A673 (cell line): Measurements from ENCODE around the gene KRT73. TPM values are rescaled to one million over a fixed set of nuclear protein-coding genes. Genes with fewer than 3 reads are reported as not detected.

ENCODE experiments used
- BruUV-seq: library from RNA; stranded (reverse); fragments of 400-500 nt; replicated peaks from 2 replicates; lab custom pipeline; 2021; lab: Mats Ljungman, UMichigan
- CTCF ChIA-PET: fragments of 300-600 bp; sonication (Branson Sonifier 250); formaldehyde crosslinking; loops from one replicate; lab custom pipeline; 2022; ENCODE audit warnings: antibody characterized with exemption; lab: Charles Lee
- POLR2A ChIA-PET: fragments of 300-600 bp; sonication (Branson Sonifier 250); formaldehyde crosslinking; loops from one replicate; lab custom pipeline; 2022; ENCODE audit warnings: antibody characterized with exemption; ENCODE audit not compliant: low non-redundant PET; lab: Charles Lee
- DNase-seq: peaks from one replicate; pipeline ENCODE4 v3.0.0-alpha.2; 2015; ENCODE audit warnings: low spot score
- H3K27ac ChIP-seq: fragments of 200-600 bp; sonication (generic); 2 replicates; pipeline ENCODE4 v1.5.1; 2016; ENCODE audit warnings: mixed run types, low read depth, mild to moderate bottlenecking, mixed read lengths, antibody characterized with exemption, low read length; ENCODE audit not compliant: poor library complexity, severe bottlenecking
- H3K27me3 ChIP-seq: fragments of 200-600 bp; sonication (generic); replicated peaks from 2 replicates; pipeline ENCODE4 v1.6.1; 2017; ENCODE audit warnings: mixed run types, low read depth, mild to moderate bottlenecking, mixed read lengths, antibody characterized with exemption, low read length; ENCODE audit not compliant: insufficient read depth, poor library complexity
- H3K36me3 ChIP-seq: fragments of 200-600 bp; sonication (generic); 2 replicates; pipeline ENCODE4 v1.6.1; 2016; ENCODE audit warnings: mixed run types, mild to moderate bottlenecking, mixed read lengths, antibody characterized with exemption, low read length; ENCODE audit not compliant: insufficient read depth, poor library complexity, severe bottlenecking
- H3K4me1 ChIP-seq: fragments of 200-600 bp; sonication (generic); 2 replicates; pipeline ENCODE4 v1.6.1; 2017; ENCODE audit warnings: mixed run types, mild to moderate bottlenecking, mixed read lengths, antibody characterized with exemption, low read length; ENCODE audit not compliant: insufficient read depth, poor library complexity, severe bottlenecking
- H3K4me3 ChIP-seq: fragments of 200-600 bp; sonication (generic); 2 replicates; pipeline ENCODE4 v1.5.1; 2016; ENCODE audit warnings: low read depth, mixed run types, mild to moderate bottlenecking, mixed read lengths, low read length; ENCODE audit not compliant: poor library complexity, severe bottlenecking
- H3K9me3 ChIP-seq: fragments of 200-600 bp; sonication (generic); 2 replicates; pipeline ENCODE4 v1.6.1; 2016; ENCODE audit warnings: mixed run types, low read depth, mild to moderate bottlenecking, mixed read lengths, antibody characterized with exemption, low read length; ENCODE audit not compliant: poor library complexity, severe bottlenecking
- CTCF ChIP-seq: fragments of 300-800, 200-600 bp; sonication (generic); conservative IDR thresholded peaks from 2 replicates; pipeline ENCODE4 v1.5.1; 2017; ENCODE audit warnings: low read depth, mild to moderate bottlenecking, antibody characterized with exemption, low read length, moderate library complexity, mixed read lengths
- EZH2 ChIP-seq: fragments of 200-600 bp; sonication (generic); IDR thresholded peaks from 2 replicates; pipeline ENCODE4 v1.6.1; 2017; ENCODE audit warnings: borderline replicate concordance, low read depth, mild to moderate bottlenecking, mixed read lengths, antibody characterized with exemption, low read length; ENCODE audit not compliant: poor library complexity, severe bottlenecking
- intact Hi-C: fragments of 100-400 bp; cut with micrococcal nuclease; formaldehyde crosslinking; loops from one replicate; pipeline ENCODE4 v1.10.0; 2022; ENCODE audit not compliant: unreplicated experiment
- total RNA-seq: library from RNA; stranded (reverse); gene quantifications from 2 replicates; pipeline ENCODE4 v1.2.3, GENCODE V29; 2021

Gene KRT73
- total RNA-seq, 1 experiment from 2014 or later: not detected

DNA sequence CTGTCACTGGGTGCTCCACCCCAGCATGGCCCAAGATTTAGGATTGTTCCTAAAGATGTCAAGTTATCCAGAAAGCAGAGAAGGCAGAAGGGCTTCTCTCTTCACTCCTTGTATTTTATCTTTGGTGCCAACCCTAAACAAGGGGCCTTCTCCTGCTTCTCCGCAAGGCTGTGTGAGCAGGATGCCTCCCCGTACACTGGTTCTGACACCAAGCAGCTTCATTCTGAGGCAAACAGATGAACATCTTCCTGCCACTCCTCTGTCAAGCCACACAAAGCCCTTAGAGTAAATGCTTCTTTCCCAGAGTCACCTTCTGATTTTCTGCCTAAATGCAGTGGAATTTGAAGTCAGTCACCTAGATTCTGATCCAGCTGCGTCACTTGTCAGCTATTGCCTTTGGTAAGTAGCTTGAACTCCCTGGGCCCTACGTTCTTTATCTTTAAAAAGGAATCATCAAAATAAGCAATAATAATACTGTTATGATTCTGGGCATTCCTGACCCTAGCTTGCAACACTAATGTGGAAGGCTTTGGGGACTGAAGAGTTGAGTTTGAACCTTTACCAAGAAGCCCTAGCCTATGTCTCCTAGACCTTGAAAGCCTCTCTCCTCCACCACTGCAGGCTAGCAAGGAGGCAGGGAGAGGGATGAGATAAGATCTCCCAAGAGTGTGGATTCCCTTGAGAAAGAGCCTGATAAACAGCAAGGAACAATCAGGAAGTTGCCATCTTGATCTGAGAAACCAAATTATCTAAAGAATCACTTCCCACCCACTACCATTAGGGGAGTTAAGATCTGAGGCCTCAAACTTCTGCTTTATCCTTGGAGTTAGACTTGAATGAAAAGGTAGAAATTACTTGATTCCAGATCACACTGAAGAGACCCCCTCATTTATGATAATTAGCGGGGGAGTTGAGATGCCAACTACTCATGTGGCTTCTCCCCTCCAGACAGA, 5.7 kb downstream of the KRT73 start:
- peaks cover 10% of the 10 kb centered on the region for H3K4me1 ChIP-seq
- H3K9me3 ChIP-seq: no peaks in the 10 kb centered on the region
- no peaks in the 10 kb centered on the region for H3K36me3 ChIP-seq
- ChIA-PET POLR2A (no interaction called here), CTCF (no interaction called here)
- H3K4me3 ChIP-seq: no peak overlapping the region
- H3K27me3 ChIP-seq: no peaks in the 10 kb centered on the region
- no peak for DNase-seq
- BruUV-seq: no TSS peak
- TF ChIP-seq CTCF (no peak), EZH2 (no peak)
- H3K27ac ChIP-seq: no peak overlapping the region
- intact Hi-C loops: no loop called here

- POLR2A ChIA-PET: no interaction called here
These were observed 7.3 kb downstream of the KRT73 start for GRCh38 chr12:52611080-52611468.

More at GRCh38 chr12:52611080-52611468, 7.3 kb downstream of the KRT73 start:
- no peak for DNase-seq
- Histone ChIP-seq H3K9me3 (no peaks in the 10 kb centered on the region), H3K4me3 (no peak overlapping the region), H3K4me1 (peaks cover 12% of the 10 kb centered on the region), H3K27ac (no peak overlapping the region), H3K36me3 (no peaks in the 10 kb centered on the region), H3K27me3 (no peaks in the 10 kb centered on the region)
- no TSS peak for BruUV-seq
- no peak for TF ChIP-seq EZH2
- no peak for TF ChIP-seq CTCF
- CTCF ChIA-PET: interaction anchor here (0.6 kb wide), 1 partner anchor 286 kb away, joined by 3 read pairs; no protein-coding TSS in a partner anchor
- intact Hi-C loops: no loop called here
